Measurements from ENCODE around the gene RAVER1.
"Not testable (repeated sequence)": the region's sequence is repeated elsewhere in the genome, so short reads cannot be mapped to it uniquely, and the experiment has no call there.

Gene RAVER1

DNA sequence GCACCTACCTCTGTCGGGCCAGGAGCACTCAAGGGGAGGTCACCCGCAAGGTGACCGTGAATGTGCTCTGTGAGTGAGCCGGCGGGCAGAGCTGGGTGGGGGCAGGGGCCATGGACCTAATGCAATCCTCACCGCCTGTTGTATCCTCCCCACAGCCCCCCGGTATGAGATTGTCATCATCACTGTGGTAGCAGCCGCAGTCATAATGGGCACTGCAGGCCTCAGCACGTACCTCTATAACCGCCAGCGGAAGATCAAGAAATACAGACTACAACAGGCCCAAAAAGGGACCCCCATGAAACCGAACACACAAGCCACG lies 48.4 kb downstream of the RAVER1 start:
- H3K9me3 Mint-ChIP-seq, result no peaks in the 10 kb centered on the region
- H3K4me1 Mint-ChIP-seq, result peaks cover 50% of the 10 kb centered on the region
- H3K4me3 Mint-ChIP-seq, result no peak overlapping the region
- H3K27me3 Mint-ChIP-seq, result peaks cover 36% of the 10 kb centered on the region
- no peak overlapping the region for H3K27ac Mint-ChIP-seq
- CTCF ChIA-PET, result interaction anchor here (0.9 to 1.3 kb wide), 3 partner anchors 25 to 106 kb away, joined by 3 to 5 read pairs (median 3); no protein-coding TSS in a partner anchor
- peaks cover 37% of the 10 kb centered on the region for H3K36me3 Mint-ChIP-seq
- DNase-seq, result no peak

DNA sequence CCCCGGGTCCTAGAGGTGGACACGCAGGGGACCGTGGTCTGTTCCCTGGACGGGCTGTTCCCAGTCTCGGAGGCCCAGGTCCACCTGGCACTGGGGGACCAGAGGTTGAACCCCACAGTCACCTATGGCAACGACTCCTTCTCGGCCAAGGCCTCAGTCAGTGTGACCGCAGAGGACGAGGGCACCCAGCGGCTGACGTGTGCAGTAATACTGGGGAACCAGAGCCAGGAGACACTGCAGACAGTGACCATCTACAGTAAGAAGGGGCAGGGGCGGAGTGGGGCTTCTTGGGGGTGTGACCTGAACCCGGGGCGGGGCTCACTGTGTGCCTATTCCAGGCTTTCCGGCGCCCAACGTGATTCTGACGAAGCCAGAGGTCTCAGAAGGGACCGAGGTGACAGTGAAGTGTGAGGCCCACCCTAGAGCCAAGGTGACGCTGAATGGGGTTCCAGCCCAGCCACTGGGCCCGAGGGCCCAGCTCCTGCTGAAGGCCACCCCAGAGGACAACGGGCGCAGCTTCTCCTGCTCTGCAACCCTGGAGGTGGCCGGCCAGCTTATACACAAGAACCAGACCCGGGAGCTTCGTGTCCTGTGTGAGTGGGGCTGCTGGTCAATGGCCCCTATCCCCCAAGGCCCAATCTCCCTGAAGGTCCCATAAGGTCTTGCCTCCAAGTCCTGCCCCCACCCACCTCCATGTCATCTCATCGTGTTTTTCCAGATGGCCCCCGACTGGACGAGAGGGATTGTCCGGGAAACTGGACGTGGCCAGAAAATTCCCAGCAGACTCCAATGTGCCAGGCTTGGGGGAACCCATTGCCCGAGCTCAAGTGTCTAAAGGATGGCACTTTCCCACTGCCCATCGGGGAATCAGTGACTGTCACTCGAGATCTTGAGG lies 49.0 kb downstream of the RAVER1 start:
- Mint-ChIP-seq H3K4me3 (no peak overlapping the region), H3K27ac (no peak overlapping the region), H3K4me1 (peaks cover 54% of the 10 kb centered on the region), H3K9me3 (no peaks in the 10 kb centered on the region), H3K27me3 (peaks cover 30% of the 10 kb centered on the region), H3K36me3 (peaks cover 42% of the 10 kb centered on the region)
- CTCF ChIA-PET, result interaction anchor here (0.9 to 1.0 kb wide), 2 partner anchors 25 to 106 kb away, joined by 3 read pairs; no protein-coding TSS in a partner anchor
- DNase-seq, result no peak

DNA sequence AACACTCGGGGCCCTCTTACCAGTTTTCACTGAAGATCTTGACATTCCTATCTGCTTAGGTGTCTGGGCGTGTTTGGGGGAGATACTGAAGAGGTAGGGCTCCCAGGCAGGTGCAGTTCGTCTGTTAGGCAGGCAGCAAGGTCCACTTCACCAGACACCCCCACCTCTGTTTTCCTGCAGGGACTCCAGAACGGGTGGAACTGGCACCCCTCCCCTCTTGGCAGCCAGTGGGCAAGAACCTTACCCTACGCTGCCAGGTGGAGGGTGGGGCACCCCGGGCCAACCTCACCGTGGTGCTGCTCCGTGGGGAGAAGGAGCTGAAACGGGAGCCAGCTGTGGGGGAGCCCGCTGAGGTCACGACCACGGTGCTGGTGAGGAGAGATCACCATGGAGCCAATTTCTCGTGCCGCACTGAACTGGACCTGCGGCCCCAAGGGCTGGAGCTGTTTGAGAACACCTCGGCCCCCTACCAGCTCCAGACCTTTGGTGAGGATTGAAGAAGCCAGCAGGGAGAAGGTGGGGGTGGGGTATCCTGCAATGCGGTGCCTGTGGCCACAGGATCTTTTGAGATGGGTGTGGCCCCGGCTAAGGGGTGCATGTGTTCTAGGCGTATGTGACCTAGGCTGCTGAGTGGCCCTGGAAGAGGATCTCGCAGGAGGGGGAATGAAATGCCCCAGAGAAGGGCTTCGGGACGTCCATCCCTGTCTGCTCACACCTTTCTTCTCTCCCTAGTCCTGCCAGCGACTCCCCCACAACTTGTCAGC lies 49.8 kb downstream of the RAVER1 start:
- no peaks in the 10 kb centered on the region for H3K9me3 Mint-ChIP-seq
- H3K4me1 Mint-ChIP-seq, result peaks cover 49% of the 10 kb centered on the region
- H3K27ac Mint-ChIP-seq, result no peak overlapping the region
- H3K36me3 Mint-ChIP-seq, result peaks cover 47% of the 10 kb centered on the region
- CTCF ChIA-PET, result no interaction called here
- no peak for DNase-seq
- no peak overlapping the region for H3K4me3 Mint-ChIP-seq
- peaks cover 22% of the 10 kb centered on the region for H3K27me3 Mint-ChIP-seq

DNA sequence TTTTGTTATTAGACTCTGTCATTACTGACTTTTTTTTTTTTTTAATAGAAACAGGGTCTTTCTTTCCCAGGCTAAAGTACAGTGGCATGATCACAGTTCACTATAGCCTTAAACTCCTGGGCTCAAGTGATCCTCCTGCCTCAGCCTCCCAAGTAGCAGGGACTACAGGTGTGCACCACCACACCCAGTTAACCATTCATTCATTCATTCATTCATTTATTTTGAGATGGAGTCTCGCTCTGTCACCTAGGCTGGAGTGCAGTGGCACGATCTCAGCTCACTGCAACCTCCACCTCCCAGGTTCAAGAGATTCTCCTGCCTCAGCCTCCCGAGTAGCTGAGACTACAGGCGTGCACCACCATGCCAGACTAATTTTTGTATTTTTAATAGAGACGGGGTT lies 51.3 kb downstream of the RAVER1 start:
- H3K27ac Mint-ChIP-seq, CTCF ChIA-PET, H3K4me3 Mint-ChIP-seq, H3K9me3 Mint-ChIP-seq, H3K27me3 Mint-ChIP-seq, DNase-seq: not testable (repeated sequence)
- H3K4me1 Mint-ChIP-seq, result peaks cover 39% of the 10 kb centered on the region
- H3K36me3 Mint-ChIP-seq, result peaks cover 49% of the 10 kb centered on the region

DNA sequence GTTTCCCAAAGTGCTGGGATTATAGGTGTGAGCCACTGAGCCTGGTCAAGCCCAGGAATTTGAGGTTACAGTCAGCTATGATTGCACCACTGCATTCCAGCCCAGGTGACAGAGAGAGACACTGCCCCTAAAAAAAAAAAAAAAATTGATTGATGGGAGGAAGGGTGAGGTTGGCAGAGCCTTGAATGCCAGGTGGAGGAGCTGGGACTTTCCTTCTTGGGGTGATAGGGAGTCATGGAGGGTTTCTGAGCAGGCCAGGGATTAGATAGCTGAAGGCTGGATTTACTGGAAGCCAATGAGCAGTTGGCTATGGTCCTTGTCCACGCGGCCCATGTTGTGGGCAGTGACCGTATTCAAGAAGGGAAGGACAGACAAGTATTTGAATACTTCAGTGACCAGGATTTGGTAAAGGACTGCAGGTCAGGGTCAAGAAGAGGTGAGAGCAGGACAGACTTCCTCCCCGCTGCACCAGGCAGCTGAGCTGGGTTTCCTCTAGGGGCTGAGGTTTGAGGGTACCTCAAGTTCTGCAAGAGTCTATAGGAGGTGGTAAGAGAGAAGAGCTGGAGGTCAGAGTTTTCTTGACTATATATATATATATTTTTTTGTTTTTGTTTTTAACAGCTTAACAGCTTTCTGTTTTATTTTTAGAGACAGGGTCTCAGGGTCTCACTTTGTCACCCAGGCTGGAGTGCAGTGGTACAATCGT lies 53.4 kb downstream of the RAVER1 start:
- peaks cover 37% of the 10 kb centered on the region for H3K36me3 Mint-ChIP-seq
- CTCF ChIA-PET, result interaction anchor here (0.6 to 2.8 kb wide), 4 partner anchors 10 to 130 kb away, joined by 3 to 15 read pairs (median 3); partner anchors contain the start of gene ICAM1
- peaks cover 19% of the 10 kb centered on the region for H3K4me1 Mint-ChIP-seq
- peak overlapping the region; percentile 46 for H3K27ac Mint-ChIP-seq
- H3K9me3 Mint-ChIP-seq, result no peaks in the 10 kb centered on the region
- no peak for DNase-seq
- H3K27me3 Mint-ChIP-seq, result no peaks in the 10 kb centered on the region
- H3K4me3 Mint-ChIP-seq, result no peak overlapping the region

DNA sequence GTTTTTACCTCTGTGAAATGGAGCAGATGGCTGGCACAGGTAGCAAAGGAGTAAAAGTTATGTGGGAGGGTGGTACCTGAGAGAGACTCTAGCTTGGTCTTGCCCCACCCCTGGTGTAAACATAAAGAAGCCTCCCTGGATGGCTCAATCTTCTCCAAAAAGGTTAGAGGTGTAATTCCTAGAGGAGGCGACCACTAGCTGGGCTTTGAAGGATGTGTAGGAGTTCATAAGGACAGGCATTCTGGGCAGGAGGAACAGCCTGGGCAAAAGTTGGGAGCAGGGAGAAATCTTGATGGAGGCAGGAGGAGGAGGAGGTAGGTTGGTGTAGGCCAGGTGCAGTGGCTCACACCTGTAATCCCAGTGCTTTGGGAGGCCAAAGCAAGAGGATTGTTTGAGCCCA lies 54.4 kb downstream of the RAVER1 start:
- DNase-seq, result no peak
- Mint-ChIP-seq H3K9me3 (no peaks in the 10 kb centered on the region), H3K4me3 (no peak overlapping the region), H3K36me3 (peaks cover 34% of the 10 kb centered on the region), H3K27me3 (no peaks in the 10 kb centered on the region), H3K4me1 (peaks cover 24% of the 10 kb centered on the region), H3K27ac (no peak overlapping the region)
- CTCF ChIA-PET, result interaction anchor here (0.7 to 2.8 kb wide), 2 partner anchors 9 to 20 kb away, joined by 3 to 15 read pairs; partner anchors contain the start of gene ICAM1

DNA sequence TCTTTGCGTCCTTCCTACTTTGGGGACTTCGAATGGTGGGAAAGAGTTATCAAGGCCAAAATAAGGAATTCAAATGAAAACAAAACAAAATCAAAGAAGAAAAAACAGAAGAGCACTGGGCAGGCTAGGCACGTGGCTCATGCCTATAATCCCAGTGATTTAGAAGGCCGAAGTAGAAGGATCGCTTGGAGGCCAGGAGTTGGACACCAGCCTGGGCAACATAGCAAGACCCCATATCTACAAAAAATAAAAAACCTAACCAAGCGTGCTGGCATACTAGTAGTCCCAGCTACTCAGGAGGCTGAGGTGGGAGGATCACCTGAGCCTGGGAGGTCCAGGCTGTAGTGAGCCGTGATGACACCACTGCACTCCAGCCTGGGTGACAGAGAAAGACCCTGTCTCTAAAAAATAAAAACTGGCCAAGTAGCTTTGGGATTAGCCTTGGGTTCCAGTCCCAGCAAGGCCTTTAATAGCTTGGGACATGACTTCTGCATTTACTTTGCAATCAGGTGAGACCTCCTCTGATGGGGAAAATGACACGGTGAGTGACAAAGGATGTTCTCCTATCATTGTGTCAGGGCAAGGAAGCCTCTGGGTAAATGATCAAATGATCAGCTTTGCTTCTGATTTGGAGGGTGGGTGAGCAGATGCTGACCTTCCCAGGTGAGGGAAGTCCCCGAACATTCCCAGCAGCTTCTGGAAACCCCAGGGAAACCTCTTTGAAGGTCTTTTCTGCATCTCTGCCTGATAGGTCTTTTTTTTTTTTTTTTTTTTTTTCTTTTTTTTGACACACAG lies 55.3 kb downstream of the RAVER1 start:
- Mint-ChIP-seq H3K27ac (no peak overlapping the region), H3K9me3 (no peaks in the 10 kb centered on the region), H3K36me3 (peaks cover 28% of the 10 kb centered on the region), H3K27me3 (no peaks in the 10 kb centered on the region), H3K4me1 (peaks cover 25% of the 10 kb centered on the region), H3K4me3 (no peak overlapping the region)
- CTCF ChIA-PET, result interaction anchor here (0.6 to 0.8 kb wide), 3 partner anchors 19 to 111 kb away, joined by 3 read pairs; no protein-coding TSS in a partner anchor
- DNase-seq, result no peak

DNA sequence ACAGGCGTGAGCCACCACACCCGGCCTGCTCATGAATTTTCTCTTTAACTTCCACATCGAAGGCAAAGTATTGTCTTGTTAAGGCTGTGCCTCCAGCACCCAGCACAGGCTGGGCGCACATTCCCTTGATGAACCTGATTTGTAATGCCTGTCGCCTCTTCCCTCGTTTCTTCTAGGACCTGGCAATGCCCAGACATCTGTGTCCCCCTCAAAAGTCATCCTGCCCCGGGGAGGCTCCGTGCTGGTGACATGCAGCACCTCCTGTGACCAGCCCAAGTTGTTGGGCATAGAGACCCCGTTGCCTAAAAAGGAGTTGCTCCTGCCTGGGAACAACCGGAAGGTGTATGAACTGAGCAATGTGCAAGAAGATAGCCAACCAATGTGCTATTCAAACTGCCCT lies 58.7 kb downstream of the RAVER1 start:
- H3K4me1 Mint-ChIP-seq, result peaks cover 49% of the 10 kb centered on the region
- no peaks in the 10 kb centered on the region for H3K27me3 Mint-ChIP-seq
- no peak overlapping the region for H3K27ac Mint-ChIP-seq
- H3K4me3 Mint-ChIP-seq, result no peak overlapping the region
- CTCF ChIA-PET, result no interaction called here
- peaks cover 21% of the 10 kb centered on the region for H3K36me3 Mint-ChIP-seq
- H3K9me3 Mint-ChIP-seq, result no peaks in the 10 kb centered on the region
- no peak for DNase-seq

DNA sequence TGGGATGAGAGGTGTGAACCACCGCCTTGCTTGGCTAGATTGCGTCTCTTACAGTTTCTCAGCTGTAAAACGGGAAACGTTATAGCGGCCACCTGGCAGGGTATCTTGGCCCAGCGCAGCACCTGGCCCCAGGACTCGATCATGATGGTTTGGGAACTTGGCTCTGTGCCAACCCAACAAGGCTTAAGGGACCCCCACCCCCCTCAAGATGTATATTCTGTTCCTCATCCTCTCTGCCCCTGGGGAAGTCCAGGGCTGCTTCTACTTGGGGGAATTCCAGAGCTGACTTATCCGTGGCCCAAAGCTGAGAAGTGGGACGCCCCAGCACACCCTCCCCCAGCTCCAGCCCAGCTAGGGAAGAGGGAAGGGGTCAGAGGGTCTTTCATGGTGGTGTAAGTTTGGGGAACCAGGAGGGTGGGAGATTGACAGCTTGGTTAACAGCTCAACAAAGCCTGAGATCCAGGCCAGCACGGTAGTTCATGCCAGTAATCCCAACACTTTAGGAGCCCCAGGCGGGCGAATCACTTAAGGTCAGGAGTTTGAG lies 61.7 kb downstream of the RAVER1 start:
- H3K27me3 Mint-ChIP-seq, result peaks cover 13% of the 10 kb centered on the region
- peak; percentile 38 for DNase-seq
- H3K36me3 Mint-ChIP-seq, result peaks cover 10% of the 10 kb centered on the region
- CTCF ChIA-PET, result interaction anchor here (0.6 to 7.3 kb wide), 18 partner anchors 9 to 281 kb away, joined by 3 to 133 read pairs (median 6); partner anchors contain the start of genes ICAM4, ICAM5, RAVER1 and TYK2
- H3K4me1 Mint-ChIP-seq, result peaks cover 43% of the 10 kb centered on the region
- H3K27ac Mint-ChIP-seq, result peak overlapping the region; percentile 89
- H3K4me3 Mint-ChIP-seq, result peak overlapping the region; percentile 79
- no peaks in the 10 kb centered on the region for H3K9me3 Mint-ChIP-seq

DNA sequence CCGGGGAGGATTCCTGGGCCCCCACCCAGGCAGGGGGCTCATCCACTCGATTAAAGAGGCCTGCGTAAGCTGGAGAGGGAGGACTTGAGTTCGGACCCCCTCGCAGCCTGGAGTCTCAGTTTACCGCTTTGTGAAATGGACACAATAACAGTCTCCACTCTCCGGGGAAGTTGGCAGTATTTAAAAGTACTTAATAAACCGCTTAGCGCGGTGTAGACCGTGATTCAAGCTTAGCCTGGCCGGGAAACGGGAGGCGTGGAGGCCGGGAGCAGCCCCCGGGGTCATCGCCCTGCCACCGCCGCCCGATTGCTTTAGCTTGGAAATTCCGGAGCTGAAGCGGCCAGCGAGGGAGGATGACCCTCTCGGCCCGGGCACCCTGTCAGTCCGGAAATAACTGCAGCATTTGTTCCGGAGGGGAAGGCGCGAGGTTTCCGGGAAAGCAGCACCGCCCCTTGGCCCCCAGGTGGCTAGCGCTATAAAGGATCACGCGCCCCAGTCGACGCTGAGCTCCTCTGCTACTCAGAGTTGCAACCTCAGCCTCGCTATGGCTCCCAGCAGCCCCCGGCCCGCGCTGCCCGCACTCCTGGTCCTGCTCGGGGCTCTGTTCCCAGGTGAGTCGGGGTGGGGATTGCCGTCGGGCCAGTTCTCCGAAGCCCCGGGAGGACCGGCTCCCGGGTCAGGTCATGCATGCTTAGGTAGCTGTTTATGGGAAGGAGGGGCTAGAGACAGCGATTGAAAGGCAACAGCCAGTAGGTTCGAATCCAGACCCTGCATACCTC lies 62.5 kb downstream of the RAVER1 start, which contains the start of gene ICAM1:
ICAM1 (plus strand) TSS at position 505 of the 779 bp plus-strand sequence; CDS start at position 545, 40 bp downstream.
- peak; percentile 86 for DNase-seq
- H3K9me3 Mint-ChIP-seq, result no peaks in the 10 kb centered on the region
- CTCF ChIA-PET, result interaction anchor here (0.5 to 7.3 kb wide), 23 partner anchors 9 to 282 kb away, joined by 3 to 133 read pairs (median 5); partner anchors contain the start of genes ICAM4, ICAM5, RAVER1 and TYK2
- H3K36me3 Mint-ChIP-seq, result peaks cover 10% of the 10 kb centered on the region
- H3K27me3 Mint-ChIP-seq, result peaks cover 13% of the 10 kb centered on the region
- peak within 1 kb of the TSS; percentile 79 for H3K4me3 Mint-ChIP-seq
- H3K4me1 Mint-ChIP-seq, result peaks cover 43% of the 10 kb centered on the region
- peak within 1 kb of the TSS; percentile 89 for H3K27ac Mint-ChIP-seq

DNA sequence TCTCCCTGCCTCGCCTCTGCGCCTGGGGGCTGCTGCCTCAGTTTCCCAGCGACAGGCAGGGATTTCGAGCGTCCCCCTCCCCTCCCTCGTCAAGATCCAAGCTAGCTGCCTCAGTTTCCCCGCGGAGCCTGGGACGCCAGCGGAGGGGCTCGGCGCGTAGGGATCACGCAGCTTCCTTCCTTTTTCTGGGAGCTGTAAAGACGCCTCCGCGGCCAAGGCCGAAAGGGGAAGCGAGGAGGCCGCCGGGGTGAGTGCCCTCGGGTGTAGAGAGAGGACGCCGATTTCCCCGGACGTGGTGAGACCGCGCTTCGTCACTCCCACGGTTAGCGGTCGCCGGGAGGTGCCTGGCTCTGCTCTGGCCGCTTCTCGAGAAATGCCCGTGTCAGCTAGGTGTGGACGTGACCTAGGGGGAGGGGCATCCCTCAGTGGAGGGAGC lies 63.1 kb downstream of the RAVER1 start:
- CTCF ChIA-PET, result interaction anchor here (0.5 to 7.3 kb wide), 14 partner anchors 10 to 171 kb away, joined by 3 to 133 read pairs (median 12); partner anchors contain the start of genes ICAM4, ICAM5 and TYK2

More for the DNA sequence above, 63.1 kb downstream of the RAVER1 start:
- Mint-ChIP-seq H3K4me3 (peak overlapping the region; percentile 79), H3K27me3 (peaks cover 13% of the 10 kb centered on the region), H3K9me3 (no peaks in the 10 kb centered on the region), H3K36me3 (peaks cover 8% of the 10 kb centered on the region), H3K4me1 (peaks cover 43% of the 10 kb centered on the region), H3K27ac (peak overlapping the region; percentile 89)
- peak; percentile 82 for DNase-seq

Data from activated naive CD4-positive, alpha-beta T cell treated with anti-CD3 and anti-CD28 coated beads, Interleukin-2, amount 10 ng/mL, durations not matched to agents 7 days and 5 days (primary cell).